Measurements from ENCODE around the gene LARP1.

LARP1 gene

DNA sequence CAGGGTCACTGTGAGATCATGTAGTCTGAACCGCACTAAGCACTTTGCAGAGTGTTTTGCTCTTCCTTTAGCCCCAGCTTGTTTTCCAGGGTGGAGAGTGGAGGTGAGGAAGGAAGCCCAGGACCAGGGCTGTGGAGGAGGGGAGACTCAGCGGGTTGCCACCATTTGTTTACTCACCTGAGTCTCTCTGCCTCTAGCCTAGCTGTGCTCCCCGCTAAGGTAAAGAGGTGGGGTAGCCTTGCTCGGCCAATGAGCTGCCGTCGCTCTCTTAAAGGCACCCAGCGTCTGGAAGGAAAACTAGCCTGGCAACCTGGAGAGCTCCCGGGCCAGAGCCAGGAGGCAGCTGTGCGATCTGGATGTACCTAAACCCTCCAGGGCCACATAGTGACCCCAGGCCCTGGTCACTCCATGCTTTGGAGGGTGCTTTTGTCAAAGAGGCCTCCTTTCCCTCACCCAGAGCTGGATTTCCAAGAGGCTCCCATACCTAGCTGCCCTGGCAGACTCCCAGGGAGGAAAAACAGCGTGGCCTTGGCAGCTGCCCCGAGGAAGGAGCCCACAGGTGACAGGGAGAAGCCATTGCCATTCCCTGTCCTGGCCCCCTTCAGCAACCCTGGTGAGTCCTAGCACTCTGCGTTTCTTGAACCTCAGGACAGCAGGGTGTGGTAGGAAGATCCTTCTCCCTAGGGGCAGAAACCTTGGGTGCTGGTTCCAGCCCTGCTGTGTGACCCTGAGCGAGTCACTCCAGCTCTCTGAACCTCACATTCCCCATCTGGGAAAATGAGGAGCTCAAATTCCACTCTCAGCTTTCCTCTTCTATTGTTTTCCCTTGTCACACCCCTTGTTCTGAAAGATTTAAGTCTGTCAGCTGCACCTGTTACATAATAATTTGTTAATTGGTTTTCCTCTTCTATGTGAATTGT is 42.4 kb upstream of the LARP1 start:
- H3K4me3 ChIP-seq (ENCODE audit: low read length): no peak overlapping the region
- TF ChIP-seq, protein P1, sequence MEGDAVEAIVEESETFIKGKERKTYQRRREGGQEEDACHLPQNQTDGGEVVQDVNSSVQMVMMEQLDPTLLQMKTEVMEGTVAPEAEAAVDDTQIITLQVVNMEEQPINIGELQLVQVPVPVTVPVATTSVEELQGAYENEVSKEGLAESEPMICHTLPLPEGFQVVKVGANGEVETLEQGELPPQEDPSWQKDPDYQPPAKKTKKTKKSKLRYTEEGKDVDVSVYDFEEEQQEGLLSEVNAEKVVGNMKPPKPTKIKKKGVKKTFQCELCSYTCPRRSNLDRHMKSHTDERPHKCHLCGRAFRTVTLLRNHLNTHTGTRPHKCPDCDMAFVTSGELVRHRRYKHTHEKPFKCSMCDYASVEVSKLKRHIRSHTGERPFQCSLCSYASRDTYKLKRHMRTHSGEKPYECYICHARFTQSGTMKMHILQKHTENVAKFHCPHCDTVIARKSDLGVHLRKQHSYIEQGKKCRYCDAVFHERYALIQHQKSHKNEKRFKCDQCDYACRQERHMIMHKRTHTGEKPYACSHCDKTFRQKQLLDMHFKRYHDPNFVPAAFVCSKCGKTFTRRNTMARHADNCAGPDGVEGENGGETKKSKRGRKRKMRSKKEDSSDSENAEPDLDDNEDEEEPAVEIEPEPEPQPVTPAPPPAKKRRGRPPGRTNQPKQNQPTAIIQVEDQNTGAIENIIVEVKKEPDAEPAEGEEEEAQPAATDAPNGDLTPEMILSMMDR (conservative IDR thresholded peaks at IDR 0.05; ENCODE audit: low read length): no peak
- peak; percentile 12 for DNase-seq (ENCODE audit: low read depth)

DNA sequence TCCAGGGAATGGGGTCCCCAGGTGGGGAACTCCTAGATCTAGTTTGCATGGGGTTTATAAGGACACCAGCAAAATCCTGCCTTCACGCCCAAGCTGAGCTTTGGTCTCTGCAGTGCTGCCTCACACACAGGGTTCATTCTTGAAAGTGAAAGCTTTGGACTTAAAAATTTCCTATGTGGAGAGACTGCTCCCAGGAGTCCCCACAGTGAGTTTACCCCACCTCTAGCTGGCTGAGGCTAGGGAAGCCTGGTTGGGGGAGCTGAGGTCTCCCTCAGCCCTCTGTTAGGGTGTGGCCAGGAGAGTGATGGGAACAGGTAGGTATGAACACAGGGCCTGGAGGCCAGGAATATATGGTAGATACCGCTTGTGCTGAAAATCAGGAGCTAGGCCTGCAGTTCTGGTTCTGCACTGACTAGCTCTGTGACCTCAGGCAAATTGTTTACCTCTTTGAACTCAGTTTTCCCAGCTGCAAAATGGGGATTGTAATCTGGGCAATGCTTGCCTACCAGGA is 41.5 kb upstream of the LARP1 start:
- TF ChIP-seq, protein P1 (conservative IDR thresholded peaks at IDR 0.05; ENCODE audit: low read length): no peak
- DNase-seq (ENCODE audit: low read depth): no peak
- H3K4me3 ChIP-seq (ENCODE audit: low read length): no peak overlapping the region

DNA sequence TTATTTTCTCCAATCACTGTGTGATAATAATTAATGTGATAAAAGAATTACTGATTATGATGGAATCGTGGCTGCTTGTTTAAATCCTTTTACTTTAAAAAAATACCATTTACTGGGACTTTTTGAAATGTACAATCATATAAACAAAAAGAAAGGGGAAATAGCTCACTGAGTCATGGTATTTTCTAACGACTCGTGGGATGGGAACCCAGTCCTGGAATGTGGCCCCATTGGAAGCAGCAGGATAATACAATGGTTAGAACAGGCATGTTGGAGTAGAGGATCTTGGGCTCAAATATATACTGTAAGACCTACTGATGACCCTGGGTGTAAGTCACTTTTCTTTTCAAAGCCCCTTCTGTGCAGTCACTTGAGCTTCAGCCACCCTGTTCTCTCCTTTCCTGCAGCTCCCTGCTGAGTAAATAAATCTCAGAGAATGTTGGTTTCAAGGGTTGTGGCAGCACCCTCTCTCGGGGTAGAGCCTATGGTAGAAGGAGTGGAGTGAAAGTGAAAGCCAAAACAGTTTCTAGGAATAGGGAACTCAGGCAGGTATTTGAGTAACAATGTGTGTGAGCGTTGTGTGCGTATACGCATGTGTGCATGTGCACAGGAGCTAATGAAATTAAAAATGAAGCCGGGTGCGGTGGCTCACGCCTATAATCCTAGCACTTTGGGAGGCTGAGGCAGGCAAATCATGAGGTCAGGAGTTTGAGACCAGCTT is 40.8 kb upstream of the LARP1 start:
- no peak overlapping the region for H3K4me3 ChIP-seq (ENCODE audit: low read length)
- TF ChIP-seq, protein P1 (conservative IDR thresholded peaks at IDR 0.05; ENCODE audit: low read length): no peak
- peak; percentile 44 for DNase-seq (ENCODE audit: low read depth)

DNA sequence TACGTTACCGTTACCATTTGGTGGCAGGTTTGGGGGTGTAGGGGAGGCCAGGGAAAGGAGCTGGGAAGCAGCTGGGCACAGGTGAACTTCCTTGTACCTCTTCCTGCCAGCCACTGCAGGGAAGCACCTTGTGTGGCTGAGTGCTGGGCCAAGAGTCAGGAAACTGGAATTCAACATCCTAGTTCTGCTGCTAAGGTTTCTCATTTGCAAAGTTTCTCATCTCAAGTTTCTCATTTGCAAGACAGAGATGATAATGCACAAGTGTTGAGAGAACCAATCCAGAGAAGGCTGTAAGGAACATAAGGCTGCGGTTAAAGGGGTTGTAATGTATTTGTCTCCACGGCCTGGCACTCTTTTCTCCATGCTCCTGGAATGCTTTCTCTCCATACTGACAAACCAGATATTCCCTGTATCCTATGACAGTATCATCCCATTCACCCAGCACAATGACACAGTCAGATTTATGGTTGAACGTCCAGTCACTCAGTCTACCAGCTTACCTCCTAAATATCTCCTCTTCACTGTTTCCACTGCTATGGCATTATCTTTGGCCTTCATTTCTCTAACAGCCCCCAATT is 33.6 kb upstream of the LARP1 start:
- H3K4me3 ChIP-seq (ENCODE audit: low read length): no peak overlapping the region
- TF ChIP-seq, protein P1 (conservative IDR thresholded peaks at IDR 0.05; ENCODE audit: low read length): no peak
- DNase-seq (ENCODE audit: low read depth): no peak

GRCh38 chr5:154722097-154722496 is 33.1 kb upstream of the LARP1 start:
- no peak overlapping the region for H3K4me3 ChIP-seq (ENCODE audit: low read length)

DNA sequence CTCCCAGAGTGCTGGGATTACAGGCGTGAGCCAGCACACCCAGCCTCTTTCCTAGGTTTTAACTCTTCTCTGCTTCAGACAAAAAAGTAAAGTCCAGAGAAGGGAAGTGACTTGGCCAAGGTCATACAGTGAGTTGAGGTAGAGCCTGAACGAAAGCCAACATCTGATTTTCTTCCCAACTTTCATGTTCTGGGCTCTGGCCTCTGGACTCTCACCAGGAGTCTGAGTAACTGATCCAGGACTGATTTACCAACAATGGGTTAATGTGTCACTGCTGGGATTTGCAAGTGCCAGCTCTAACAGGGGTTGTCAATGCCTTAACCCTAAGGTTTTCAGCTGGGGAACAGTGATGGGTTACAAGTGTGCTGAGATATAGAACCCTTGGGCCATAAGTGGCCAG is 32.2 kb upstream of the LARP1 start:
- no peak overlapping the region for H3K4me3 ChIP-seq (ENCODE audit: low read length)
- TF ChIP-seq, protein P1 (conservative IDR thresholded peaks at IDR 0.05; ENCODE audit: low read length): no peak
- DNase-seq (ENCODE audit: low read depth): no peak

More at GRCh38 chr5:154722097-154722496, 33.1 kb upstream of the LARP1 start:
- DNase-seq (ENCODE audit: low read depth): no peak
- TF ChIP-seq, protein P1 (conservative IDR thresholded peaks at IDR 0.05; ENCODE audit: low read length): no peak
